Activated CD4-positive, alpha-beta T cell treated with anti-CD3 and anti-CD28 coated beads for 48 hours (primary cell): ENCODE data around the gene CDS2.
"Not testable (repeated sequence)": the region's sequence is repeated elsewhere in the genome, so short reads cannot be mapped to it uniquely, and the experiment has no call there.

ENCODE experiments used
- DNase-seq: peaks from one replicate; pipeline ENCODE4 v3.0.0-alpha.2; 2020

Gene CDS2

DNA sequence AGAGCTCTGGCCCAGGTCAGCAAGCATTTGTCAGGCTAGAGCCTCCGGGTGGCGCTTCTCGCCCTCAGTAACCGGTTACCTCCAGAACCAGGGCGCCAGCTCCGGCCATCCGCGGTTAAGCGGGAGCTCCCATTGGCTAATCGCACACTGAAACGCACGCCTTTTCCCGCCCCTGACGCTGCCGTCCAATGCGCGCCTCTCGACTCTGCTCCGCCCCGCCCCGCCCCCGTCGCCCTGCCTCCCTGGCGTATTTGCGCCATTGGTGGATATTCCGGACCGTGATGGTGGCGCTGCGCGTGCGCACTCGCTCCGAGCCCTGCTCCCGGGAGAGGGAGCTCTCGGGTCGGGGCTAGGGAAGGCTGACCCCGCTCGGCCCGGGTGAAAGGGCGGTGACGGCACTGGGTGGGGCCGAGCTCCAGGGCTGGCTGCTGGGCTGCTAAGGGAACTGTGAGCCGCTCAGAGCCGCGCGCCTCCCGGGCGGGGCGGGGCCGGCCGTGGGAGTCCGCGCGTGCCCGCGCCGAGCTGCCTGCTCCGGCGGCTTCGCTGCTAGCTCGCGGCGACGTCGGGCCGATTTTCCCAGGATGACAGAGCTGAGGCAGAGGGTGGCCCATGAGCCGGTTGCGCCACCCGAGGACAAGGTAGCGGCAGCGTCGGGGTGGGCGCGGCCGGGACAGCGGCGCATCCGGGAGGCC, at the start of gene CDS2:
Gene CDS2 (plus strand): TSS at position 497 of the 692 bp plus-strand sequence. CDS start 85 bp downstream, at position 582.
- DNase-seq = peak; percentile 100

- peak; percentile 28 for DNase-seq
Observed at GRCh38 chr20:5077761-5078387, 48.9 kb upstream of the CDS2 start.

- DNase-seq = peak; percentile 86
Observed at GRCh38 chr20:5078399-5078958, 48.3 kb upstream of the CDS2 start.

GRCh38 chr20:5080384-5080877, 46.4 kb upstream of the CDS2 start:
- peak; percentile 36 for DNase-seq

GRCh38 chr20:5085380-5085779, 41.4 kb upstream of the CDS2 start:
- DNase-seq = no peak

DNA sequence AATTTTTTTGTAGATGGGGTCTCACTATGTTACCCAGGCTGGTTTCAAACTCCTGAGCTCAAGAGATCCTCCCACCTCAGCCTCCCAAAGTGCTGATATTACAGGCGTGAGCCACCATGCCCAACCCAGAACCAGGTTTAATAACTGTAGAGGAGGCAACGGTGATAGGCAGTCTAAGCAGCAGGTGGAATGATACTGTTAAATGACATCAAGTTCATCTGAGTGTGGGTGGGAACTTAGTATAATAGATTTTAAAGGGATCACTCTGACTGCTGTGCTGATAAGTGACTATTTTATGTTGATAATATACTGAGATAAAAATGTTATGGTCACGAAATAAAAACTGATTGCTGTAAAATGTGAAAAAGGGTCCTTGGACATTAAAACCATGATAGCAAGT, 38.1 kb upstream of the CDS2 start:
- no peak for DNase-seq

DNA sequence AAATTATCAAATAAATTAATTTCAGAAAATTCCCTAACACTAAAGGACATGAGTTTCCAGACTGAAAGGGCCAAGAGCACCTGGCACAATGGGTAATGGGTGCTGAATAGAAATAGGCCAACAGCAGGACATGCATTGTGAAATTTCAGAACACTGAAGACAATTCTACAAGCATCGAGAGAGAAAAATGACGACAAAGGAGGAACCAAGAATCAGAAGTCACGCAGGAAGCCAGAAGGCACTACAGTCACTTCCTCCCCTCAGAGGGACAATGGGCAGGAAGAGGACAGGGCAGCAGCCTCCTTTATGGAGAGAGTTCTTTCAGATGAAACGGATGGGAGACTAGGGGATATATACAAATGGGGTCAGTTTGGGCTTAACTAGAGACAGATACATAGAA, 36.6 kb upstream of the CDS2 start:
- DNase-seq = no peak

GRCh38 chr20:5091902-5092301, 34.9 kb upstream of the CDS2 start:
- no peak for DNase-seq

DNA sequence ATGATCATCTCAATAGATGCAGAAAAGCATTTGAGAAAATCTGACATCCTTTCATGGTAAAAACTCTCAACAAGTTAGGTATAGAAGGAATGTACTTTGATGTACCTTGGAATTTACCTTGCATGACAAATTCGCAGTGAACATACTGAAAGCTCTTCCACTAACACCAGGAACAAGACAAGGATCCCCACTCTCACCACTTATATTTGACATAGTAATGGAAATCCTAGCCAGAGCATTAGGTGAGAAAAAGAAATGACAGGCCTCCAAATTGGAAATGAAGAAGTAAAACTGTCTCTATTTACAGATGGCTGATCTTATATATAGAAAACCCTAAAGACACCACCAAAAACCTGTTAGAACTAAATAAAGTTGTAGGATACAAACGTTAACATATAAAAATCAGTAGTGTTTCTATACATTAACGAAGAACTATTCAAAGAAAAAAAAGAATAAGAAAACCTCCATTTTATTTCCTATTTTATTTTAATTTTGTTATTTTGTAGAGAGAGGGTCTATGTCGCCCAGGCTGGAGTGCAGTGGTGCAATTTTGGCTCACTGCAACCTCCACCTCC, 34.0 kb upstream of the CDS2 start:
- DNase-seq = no peak

- no peak for DNase-seq
Observed at GRCh38 chr20:5095454-5095853, 31.4 kb upstream of the CDS2 start.

- DNase-seq = no peak
Observed at GRCh38 chr20:5095931-5096330, 30.9 kb upstream of the CDS2 start.

- no peak for DNase-seq
Observed at GRCh38 chr20:5096463-5096862, 30.3 kb upstream of the CDS2 start.

- not testable (repeated sequence) for DNase-seq
Observed at GRCh38 chr20:5099009-5099408, 27.8 kb upstream of the CDS2 start.

DNA sequence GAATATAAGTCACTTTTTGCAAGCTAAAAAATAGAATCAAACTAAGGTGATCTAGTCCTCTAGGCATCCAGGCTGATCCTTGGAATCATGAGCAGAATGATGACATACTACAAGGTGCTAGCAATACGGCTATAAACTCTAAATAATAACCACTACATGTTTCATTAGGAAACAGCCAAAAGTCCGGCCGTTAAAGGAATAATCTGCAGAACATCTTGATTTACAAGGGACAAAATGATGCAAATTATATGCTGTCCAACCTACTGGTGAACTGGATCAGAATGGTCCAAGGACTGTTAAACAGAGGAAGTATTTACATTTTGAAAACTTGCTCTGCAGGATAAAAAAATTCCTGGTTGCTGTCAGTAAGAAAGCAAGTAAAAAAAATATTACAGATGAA, 26.9 kb upstream of the CDS2 start:
- DNase-seq = not testable (repeated sequence)

DNA sequence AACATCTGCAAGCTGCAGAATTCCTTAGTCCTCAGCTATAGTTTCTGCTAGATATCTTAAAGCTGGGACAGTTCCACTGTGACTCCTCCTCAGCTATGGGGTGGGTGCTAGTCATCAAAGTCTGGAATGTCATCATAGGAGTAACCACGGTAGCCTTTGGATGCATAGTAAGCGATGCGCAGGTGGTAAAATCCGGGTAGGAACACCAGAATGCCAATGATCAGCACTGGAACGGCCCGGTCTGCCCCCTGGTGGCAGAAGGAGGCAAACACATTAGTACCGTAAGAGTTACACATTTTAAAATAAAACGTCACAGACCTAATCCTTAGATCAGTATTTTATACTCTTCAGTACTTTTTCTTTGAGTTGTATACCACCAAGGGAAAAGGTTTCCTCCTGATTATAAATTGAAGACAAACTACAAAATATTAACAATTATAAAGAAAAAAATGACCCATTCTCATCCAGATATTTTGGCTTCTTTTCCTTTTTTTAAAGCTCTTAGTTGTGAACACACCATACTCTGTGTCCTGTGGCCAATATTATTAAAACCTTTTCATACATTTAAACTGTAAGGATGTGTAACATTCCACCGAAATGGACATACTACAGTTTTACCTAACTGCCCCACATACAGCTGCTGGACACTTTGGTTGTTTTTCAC, 26.0 kb upstream of the CDS2 start:
- DNase-seq = peak; percentile 83

DNA sequence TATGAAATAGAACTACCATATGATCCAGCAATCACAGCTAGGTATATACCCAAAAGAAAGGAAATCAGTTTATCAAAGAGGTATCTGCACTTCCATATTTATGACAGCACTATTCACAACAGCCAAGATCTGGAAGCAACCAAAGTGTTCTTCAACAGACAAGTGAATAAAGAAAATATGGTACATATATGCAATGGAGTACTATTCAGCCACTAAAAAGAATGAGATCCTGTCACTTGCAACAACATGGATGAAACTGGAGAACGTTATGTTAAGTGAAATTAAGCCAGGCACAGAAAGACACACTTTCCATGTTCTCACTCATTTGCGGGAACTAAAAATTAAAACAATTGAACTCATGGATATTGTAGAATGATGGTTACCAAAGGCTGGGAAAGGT, 22.3 kb upstream of the CDS2 start:
- no peak for DNase-seq

- no peak for DNase-seq
Observed at GRCh38 chr20:5109276-5109675, 17.5 kb upstream of the CDS2 start.

GRCh38 chr20:5113615-5113986, 13.2 kb upstream of the CDS2 start:
- no peak for DNase-seq

GRCh38 chr20:5114403-5114802, 12.4 kb upstream of the CDS2 start:
- DNase-seq = no peak

DNA sequence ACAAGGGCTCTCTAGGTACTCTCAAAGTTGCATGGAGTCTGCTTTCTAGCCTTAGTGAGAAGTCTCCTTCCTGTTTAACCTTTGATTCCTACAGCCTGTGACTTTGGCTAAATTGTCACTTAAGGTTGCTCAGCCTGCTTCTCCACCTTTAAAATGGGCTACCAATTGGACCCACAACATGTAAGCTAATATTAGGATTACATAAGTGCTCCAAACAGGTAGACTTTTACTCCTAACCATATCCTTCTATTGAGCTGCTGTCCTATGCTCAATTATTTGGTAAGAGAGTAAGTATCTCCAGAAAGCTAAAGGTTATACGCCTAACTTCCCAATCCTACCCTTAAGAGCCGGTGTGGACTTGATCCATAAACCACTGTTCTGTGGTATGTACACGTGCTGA, 9.9 kb upstream of the CDS2 start:
- no peak for DNase-seq

GRCh38 chr20:5118220-5119142, 8.3 kb upstream of the CDS2 start:
- no peak for DNase-seq

GRCh38 chr20:5119143-5119434, 7.7 kb upstream of the CDS2 start:
- no peak for DNase-seq
